ENCODE measurements around the gene PEAK1. TPM values are rescaled to one million over a fixed set of nuclear protein-coding genes. Genes with fewer than 3 reads are reported as not detected.

The PEAK1 gene
- total and polyA plus RNA-seq, 10 of the 15 experiments (the other 5 are each of a cell fraction or from before 2014, with no cell fraction given): 0.62 to 24.2 (median 11.2) TPM

GRCh38 chr15:77167406-77167805 is 252.5 kb downstream of the PEAK1 start (continued):
- TF ChIP-seq ZNF687 (IDR thresholded peaks at IDR 0.05) (no peak), MXI1 (IDR thresholded peaks at IDR 0.05; ENCODE audit: low read depth, low read length) (no peak)

DNA sequence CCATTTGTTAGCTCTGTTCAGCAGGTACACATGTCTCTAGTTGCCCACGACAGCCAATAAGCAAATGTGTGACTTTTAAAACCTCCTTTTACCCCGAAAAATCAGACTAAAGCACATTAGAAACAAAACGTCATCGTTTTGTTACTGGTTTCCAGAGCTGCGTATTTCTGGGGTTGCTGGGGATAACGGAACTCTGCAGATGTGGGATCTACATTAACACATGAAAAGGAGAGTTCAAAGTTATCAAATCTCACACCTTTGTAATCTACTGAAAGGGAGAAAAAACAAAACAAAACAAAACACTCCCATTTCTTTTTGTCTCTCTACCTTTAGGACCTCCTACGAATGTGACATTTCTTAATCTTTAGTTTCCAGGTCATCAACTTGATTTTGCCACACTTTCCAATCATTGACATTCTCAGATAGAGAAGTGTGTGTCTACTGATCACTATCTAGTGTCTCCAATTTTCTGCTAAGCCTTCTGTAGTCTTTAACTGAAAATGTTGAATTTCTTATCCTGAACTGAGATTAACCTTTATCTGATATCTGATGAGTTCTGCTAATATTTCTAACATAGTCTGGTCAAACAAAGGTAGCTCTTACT is 256.0 kb downstream of the PEAK1 start:
- WGBS (ENCODE audit: insufficient coverage, insufficient replicate concordance, low lambda C conversion rate, missing lambda C conversion rate): 75% methylated on average over 7 of the region's 7 CpGs
- FAIRE-seq (no peak), DNase-seq (ENCODE audit: low read depth, low spot score) (no peak), ATAC-seq (no peak)
- Histone ChIP-seq H3K9me3 (replicated peaks; ENCODE audit: control insufficient read depth, insufficient read depth, low read length) (no peaks in the 10 kb centered on the region), H4K20me1 (ENCODE audit: control insufficient read depth, insufficient read depth) (no peaks in the 10 kb centered on the region), H3K27ac (ENCODE audit: control insufficient read depth, insufficient read depth) (no peak overlapping the region), H3K36me3 (ENCODE audit: control insufficient read depth in 2 of 2, insufficient read depth in 2 of 2, low read length in 1 of 2) (no peaks in the 10 kb centered on the region), H3K27me3 (replicated peaks in 1 of 2; ENCODE audit: control insufficient read depth in 2 of 2, insufficient read depth in 2 of 2, low read length in 1 of 2) (no peaks in the 10 kb centered on the region), H3K4me2 (ENCODE audit: control insufficient read depth, insufficient read depth) (no peak overlapping the region), H2AFZ (ENCODE audit: control insufficient read depth, low read depth, low read length) (no peak overlapping the region), H3K4me3 (no peak overlapping the region), H3K79me2 (ENCODE audit: control insufficient read depth, insufficient read depth, low read length) (no peaks in the 10 kb centered on the region), H3K4me1 (ENCODE audit: control insufficient read depth, insufficient read depth, low read length) (no peaks in the 10 kb centered on the region), H3K9ac (ENCODE audit: control insufficient read depth, insufficient read depth, low read length) (no peak overlapping the region)
- ChIA-PET CTCF (interaction anchor here (0.8 to 1.5 kb wide), 3 partner anchors 14 to 30 kb away, joined by 3 to 4 read pairs (median 3); no protein-coding TSS in a partner anchor), RAD21 (ENCODE audit: unreplicated experiment) (interaction anchor here (0.7 kb wide), 1 partner anchor 15 kb away, joined by 3 read pairs; no protein-coding TSS in a partner anchor), POLR2A (no interaction called here), SMC1A (ENCODE audit: uncharacterized antibody, unreplicated experiment) (interaction anchor here (0.6 to 1.8 kb wide), 5 partner anchors 15 to 379 kb away, joined by 3 to 7 read pairs (median 4); no protein-coding TSS in a partner anchor)
- in situ Hi-C loops (cut with MboI) (no loop called here), intact Hi-C loops (cut with micrococcal nuclease; ENCODE audit: unreplicated experiment) (no loop called here)
- BruUV-seq (replicated peaks): no TSS peak
- TF ChIP-seq SIN3A (IDR thresholded peaks at IDR 0.05; ENCODE audit: low read depth, low read length): no peak
- TF ChIP-seq RFX5 (IDR thresholded peaks at IDR 0.05; ENCODE audit: low read depth, low read length): no peak
- no peak for TF ChIP-seq ZZZ3 (IDR thresholded peaks at IDR 0.05; ENCODE audit: control insufficient read depth, insufficient read length, low read depth)
- no peak for TF ChIP-seq DPF2 (IDR thresholded peaks at IDR 0.05)
- TF ChIP-seq NR2C2 (IDR thresholded peaks at IDR 0.05; ENCODE audit: borderline replicate concordance, control insufficient read depth, insufficient read length, low read depth): no peak
- TF ChIP-seq KLF5 (IDR thresholded peaks at IDR 0.05; ENCODE audit: partially characterized antibody): no peak
- TF ChIP-seq, protein P1, sequence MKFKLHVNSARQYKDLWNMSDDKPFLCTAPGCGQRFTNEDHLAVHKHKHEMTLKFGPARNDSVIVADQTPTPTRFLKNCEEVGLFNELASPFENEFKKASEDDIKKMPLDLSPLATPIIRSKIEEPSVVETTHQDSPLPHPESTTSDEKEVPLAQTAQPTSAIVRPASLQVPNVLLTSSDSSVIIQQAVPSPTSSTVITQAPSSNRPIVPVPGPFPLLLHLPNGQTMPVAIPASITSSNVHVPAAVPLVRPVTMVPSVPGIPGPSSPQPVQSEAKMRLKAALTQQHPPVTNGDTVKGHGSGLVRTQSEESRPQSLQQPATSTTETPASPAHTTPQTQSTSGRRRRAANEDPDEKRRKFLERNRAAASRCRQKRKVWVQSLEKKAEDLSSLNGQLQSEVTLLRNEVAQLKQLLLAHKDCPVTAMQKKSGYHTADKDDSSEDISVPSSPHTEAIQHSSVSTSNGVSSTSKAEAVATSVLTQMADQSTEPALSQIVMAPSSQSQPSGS (IDR thresholded peaks at IDR 0.05; ENCODE audit: low read length): no peak
- no peak for TF ChIP-seq STAT3 (IDR thresholded peaks at IDR 0.05; ENCODE audit: low read depth, low read length)
- TF ChIP-seq RAD51 (IDR thresholded peaks at IDR 0.05): no peak
- no peak for TF ChIP-seq SIX5 (IDR thresholded peaks at IDR 0.05; ENCODE audit: low read depth, low read length, severe bottlenecking)
- no peak for TF ChIP-seq EZH2 (IDR thresholded peaks at IDR 0.05; ENCODE audit: borderline replicate concordance, control insufficient read depth, low read depth, low read length)
- TF ChIP-seq IRF4 (IDR thresholded peaks at IDR 0.05; ENCODE audit: low read depth, low read length): no peak
- TF ChIP-seq ESRRA (IDR thresholded peaks at IDR 0.05; ENCODE audit: low read length): no peak
- no peak for TF ChIP-seq MEF2B (IDR thresholded peaks at IDR 0.05; ENCODE audit: partially characterized antibody, poor library complexity, severe bottlenecking)

All from GM12878 (cell line).